ENCODE results near the gene NUDT8.

GRCh38 chr11:67636962-67637361 is 7.2 kb upstream of the NUDT8 start:
- TF ChIP-seq POLR2A (IDR thresholded peaks at IDR 0.05): no peak
- no peak for TF ChIP-seq CTCF (IDR thresholded peaks at IDR 0.05)
